ENCODE data around the gene ITGB8. TPM values are rescaled to one million over a fixed set of nuclear protein-coding genes. Genes with fewer than 3 reads are reported as not detected.
"Not testable (repeated sequence)": the region's sequence is repeated elsewhere in the genome, so short reads cannot be mapped to it uniquely, and the experiment has no call there.

ITGB8 gene
- total RNA-seq, 4 donors from 2014 or later = 199 to 606 (median 388) TPM

GRCh38 chr7:20301311-20301939 is 29.3 kb upstream of the ITGB8 start:
- no peaks in the 10 kb centered on the region for H3K27me3 ChIP-seq
- DNase-seq (ENCODE audit: low spot score in 2 of 2) = no peak
- H3K4me3 ChIP-seq = no peak overlapping the region
- 58 to 74% methylated on average over 4 of the region's 4 CpGs for WGBS, 2 donors
- H3K36me3 ChIP-seq = no peaks in the 10 kb centered on the region
- peak overlapping the region in 1 of 4 donors; percentile 31 for H3K27ac ChIP-seq
- no peak for TF ChIP-seq EP300 (IDR thresholded peaks at IDR 0.05)
- TF ChIP-seq, protein P1, sequence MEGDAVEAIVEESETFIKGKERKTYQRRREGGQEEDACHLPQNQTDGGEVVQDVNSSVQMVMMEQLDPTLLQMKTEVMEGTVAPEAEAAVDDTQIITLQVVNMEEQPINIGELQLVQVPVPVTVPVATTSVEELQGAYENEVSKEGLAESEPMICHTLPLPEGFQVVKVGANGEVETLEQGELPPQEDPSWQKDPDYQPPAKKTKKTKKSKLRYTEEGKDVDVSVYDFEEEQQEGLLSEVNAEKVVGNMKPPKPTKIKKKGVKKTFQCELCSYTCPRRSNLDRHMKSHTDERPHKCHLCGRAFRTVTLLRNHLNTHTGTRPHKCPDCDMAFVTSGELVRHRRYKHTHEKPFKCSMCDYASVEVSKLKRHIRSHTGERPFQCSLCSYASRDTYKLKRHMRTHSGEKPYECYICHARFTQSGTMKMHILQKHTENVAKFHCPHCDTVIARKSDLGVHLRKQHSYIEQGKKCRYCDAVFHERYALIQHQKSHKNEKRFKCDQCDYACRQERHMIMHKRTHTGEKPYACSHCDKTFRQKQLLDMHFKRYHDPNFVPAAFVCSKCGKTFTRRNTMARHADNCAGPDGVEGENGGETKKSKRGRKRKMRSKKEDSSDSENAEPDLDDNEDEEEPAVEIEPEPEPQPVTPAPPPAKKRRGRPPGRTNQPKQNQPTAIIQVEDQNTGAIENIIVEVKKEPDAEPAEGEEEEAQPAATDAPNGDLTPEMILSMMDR (IDR thresholded peaks at IDR 0.05) = no peak
- TF ChIP-seq POLR2A (IDR thresholded peaks at IDR 0.05) = no peak
- H3K9me3 ChIP-seq = no peaks in the 10 kb centered on the region
- H3K4me1 ChIP-seq = peaks cover 0 to 22% (median 4%) of the 10 kb centered on the region in 4 donors

GRCh38 chr7:20302300-20302699 is 28.4 kb upstream of the ITGB8 start:
- H3K9me3 ChIP-seq; DNase-seq (ENCODE audit: low spot score in 2 of 2); H3K27ac ChIP-seq; H3K36me3 ChIP-seq; H3K27me3 ChIP-seq; H3K4me3 ChIP-seq: not testable (repeated sequence)
- H3K4me1 ChIP-seq = peaks cover 0 to 28% (median 4%) of the 10 kb centered on the region in 4 donors
- 96 to 97% methylated on average over 16 of the region's 16 CpGs for WGBS, 2 donors

GRCh38 chr7:20302891-20303290 is 27.8 kb upstream of the ITGB8 start:
- WGBS, 2 donors = 12 to 13% methylated on average over 1 of the region's 1 CpG
- no peak for TF ChIP-seq POLR2A (IDR thresholded peaks at IDR 0.05)
- TF ChIP-seq, protein P1 (IDR thresholded peaks at IDR 0.05) = no peak
- no peak for TF ChIP-seq EP300 (IDR thresholded peaks at IDR 0.05)
- Histone ChIP-seq H3K27ac (no peak overlapping the region), H3K4me1 (peaks cover 0 to 28% (median 4%) of the 10 kb centered on the region in 4 donors), H3K36me3 (no peaks in the 10 kb centered on the region), H3K9me3 (no peaks in the 10 kb centered on the region), H3K4me3 (no peak overlapping the region), H3K27me3 (no peaks in the 10 kb centered on the region)
- no peak for DNase-seq (ENCODE audit: low spot score in 2 of 2)

- Histone ChIP-seq H3K27ac (no peak overlapping the region), H3K4me1 (peaks cover 0 to 26% (median 4%) of the 10 kb centered on the region in 4 donors), H3K27me3 (no peaks in the 10 kb centered on the region), H3K36me3 (no peaks in the 10 kb centered on the region), H3K9me3 (no peaks in the 10 kb centered on the region), H3K4me3 (no peak overlapping the region)
- WGBS, 2 donors = 93 to 96% methylated on average over 4 of the region's 4 CpGs
- TF ChIP-seq, protein P1 (IDR thresholded peaks at IDR 0.05) = no peak
- TF ChIP-seq POLR2A (IDR thresholded peaks at IDR 0.05) = no peak
- no peak for TF ChIP-seq EP300 (IDR thresholded peaks at IDR 0.05)
- no peak for DNase-seq (ENCODE audit: low spot score in 2 of 2)
Measured at GRCh38 chr7:20304366-20304765, 26.3 kb upstream of the ITGB8 start.

DNA sequence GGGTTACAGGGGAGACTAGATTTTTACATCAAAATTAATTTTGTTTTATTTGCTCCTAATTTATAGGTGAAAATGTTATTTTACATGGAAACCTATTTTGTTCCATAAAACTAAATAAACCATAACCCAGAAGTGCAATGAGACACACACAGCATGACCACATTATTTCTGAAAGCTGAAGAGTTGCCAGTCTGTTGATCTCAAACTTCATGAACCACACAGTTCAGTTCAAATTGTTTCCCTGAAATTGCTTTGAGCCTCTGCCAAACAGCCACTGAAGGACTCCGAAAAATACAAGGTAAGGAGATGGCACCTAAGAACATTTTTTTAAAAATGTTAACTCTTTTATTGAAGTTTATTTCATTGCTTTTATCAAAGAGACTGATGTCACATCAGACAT is 25.0 kb upstream of the ITGB8 start:
- no peak for DNase-seq (ENCODE audit: low spot score in 2 of 2)
- no peak overlapping the region for H3K4me3 ChIP-seq
- TF ChIP-seq, protein P1 (IDR thresholded peaks at IDR 0.05) = no peak
- H3K27me3 ChIP-seq = no peaks in the 10 kb centered on the region
- no peaks in the 10 kb centered on the region for H3K9me3 ChIP-seq
- peak overlapping the region in 1 of 4 donors; percentile 52 for H3K27ac ChIP-seq
- WGBS, 2 donors = 89 to 94% methylated on average over 1 of the region's 1 CpG
- no peaks in the 10 kb centered on the region for H3K36me3 ChIP-seq
- peaks cover 0 to 19% (median 2%) of the 10 kb centered on the region in 4 donors for H3K4me1 ChIP-seq

Data from tibial nerve (tissue), 4 donors.